HepG2 (cell line): ENCODE results near the gene PLPP3. TPM values are rescaled to one million over a fixed set of nuclear protein-coding genes. Genes with fewer than 3 reads are reported as not detected.
A peak's percentile ranks its signal among the peaks of the same experiment; 100 is the strongest.

ENCODE experiments used
- AGO1 ChIP-seq: fragments of 200-400 bp; formaldehyde crosslinking; IDR thresholded peaks from 2 replicates; pipeline ENCODE4 v1.6.1; 2017; ENCODE audit warnings: mild to moderate bottlenecking, low read depth, low read length, moderate library complexity; ENCODE audit not compliant: poor library complexity, severe bottlenecking
- EEA1 ChIP-seq: sonication (generic); formaldehyde crosslinking; IDR thresholded peaks from 2 replicates; pipeline ENCODE4 v1.5.1; 2020; ENCODE audit warnings: mild to moderate bottlenecking, missing genetic modification reagents, borderline replicate concordance
- FOXK1 ChIP-seq: sonication (generic); formaldehyde crosslinking; IDR thresholded peaks from 2 replicates; pipeline ENCODE4 v1.4.0; 2020; ENCODE audit warnings: low read depth, missing genetic modification reagents, borderline replicate concordance
- HINFP ChIP-seq: sonication (generic); formaldehyde crosslinking; IDR thresholded peaks from 2 replicates; pipeline ENCODE4 v1.4.0; 2020; ENCODE audit warnings: low read depth, mild to moderate bottlenecking, missing genetic modification reagents
- KLF9 ChIP-seq: IDR thresholded peaks from 2 replicates; pipeline ENCODE4 v1.6.1; 2016; ENCODE audit warnings: low read depth
- NFYC ChIP-seq: IDR thresholded peaks from 2 replicates; pipeline ENCODE4 v1.6.1; 2016; ENCODE audit warnings: missing genetic modification reagents, missing compliant biosample characterization
- NR1H2 ChIP-seq: sonication (generic); formaldehyde crosslinking; IDR thresholded peaks from 2 replicates; pipeline ENCODE4 v1.8.1; 2022; ENCODE audit warnings: low read depth, missing genetic modification reagents, borderline replicate concordance
- NR2F6 ChIP-seq, 2 experiments: IDR thresholded peaks; 2 replicates each; pipeline ENCODE4 v1.6.1; 2016; ENCODE audit warnings: antibody characterized with exemption in 1 of 2, mild to moderate bottlenecking in 1 of 2
- ZBTB46 ChIP-seq: sonication (generic); formaldehyde crosslinking; IDR thresholded peaks from 2 replicates; pipeline ENCODE4 v1.4.0; 2020; ENCODE audit warnings: mild to moderate bottlenecking, missing genetic modification reagents, borderline replicate concordance
- ZNF207 ChIP-seq: fragments of 450-650 bp; IDR thresholded peaks from 2 replicates; pipeline ENCODE4 v1.6.1; 2016; ENCODE audit warnings: antibody characterized with exemption, borderline replicate concordance
- ZNF317 ChIP-seq: sonication (generic); formaldehyde crosslinking; IDR thresholded peaks from 2 replicates; pipeline ENCODE4 v1.5.0; 2020; ENCODE audit warnings: mild to moderate bottlenecking, missing genetic modification reagents
- ZNF550 ChIP-seq: sonication (generic); formaldehyde crosslinking; IDR thresholded peaks from 2 replicates; pipeline ENCODE4 v1.4.0; 2020; ENCODE audit warnings: mild to moderate bottlenecking, missing genetic modification reagents, borderline replicate concordance
- polyA plus RNA-seq, 8 experiments: library from polyadenylated mRNA; depleted of rRNA in 3 of 8; stranded (reverse) in 7 of 8; unstranded in 1 of 8; fragments of >200 nt; fragmentation: Illumina TruSeq in 4 of 8; extraction: Trizol in 4 of 8; gene quantifications; 2 replicates each; pipeline versions ENCODE4 v1.2.1 to v1.2.3, GENCODE V29; 2011 to 2016; ENCODE audit warnings: low read depth in 4 of 8, missing spikeins in 1 of 8, mixed read lengths in 1 of 8; ENCODE audit not compliant: insufficient read depth in 1 of 8
- total RNA-seq, 5 experiments: library from RNA; depleted of rRNA; stranded (reverse); fragments of >200 nt; fragmentation: Illumina TruSeq; extraction: Trizol; gene quantifications; 2 replicates each; pipeline ENCODE4 v1.2.3, GENCODE V29; 2016; ENCODE audit warnings: low read depth in 1 of 5
- TF ChIP-seq, protein P1 (sequence below): sonication (generic); formaldehyde crosslinking; IDR thresholded peaks from 2 replicates; pipeline ENCODE4 v1.4.0; 2020; ENCODE audit warnings: missing genetic modification reagents

The PLPP3 gene
- total and polyA plus RNA-seq, 2 of the 13 experiments (the other 11 are each of a cell fraction or from before 2014, with no cell fraction given) = 49.7 to 65.8 TPM

- TF ChIP-seq HINFP (CRISPR knock-in tag) (peak; percentile 84; the same call in 1 of the 2 replicates), FOXK1 (CRISPR knock-in tag) (peak; percentile 97), NR1H2 (no peak; the same call in 1 of the 2 replicates), ZNF207 (no peak), ZNF317 (peak; percentile 94), NR2F6 (IDR thresholded peaks at IDR 0.05) (peak; percentile 96), NR2F6 (CRISPR knock-in tag; IDR thresholded peaks at IDR 0.05) (peak; percentile 98), NFYC (CRISPR knock-in tag) (peak; percentile 75), ZBTB46 (CRISPR knock-in tag) (no peak), KLF9 (CRISPR knock-in tag) (peak; percentile 86), EEA1 (no peak), AGO1 (no peak), ZNF550 (CRISPR knock-in tag) (no peak)
- TF ChIP-seq, protein P1, sequence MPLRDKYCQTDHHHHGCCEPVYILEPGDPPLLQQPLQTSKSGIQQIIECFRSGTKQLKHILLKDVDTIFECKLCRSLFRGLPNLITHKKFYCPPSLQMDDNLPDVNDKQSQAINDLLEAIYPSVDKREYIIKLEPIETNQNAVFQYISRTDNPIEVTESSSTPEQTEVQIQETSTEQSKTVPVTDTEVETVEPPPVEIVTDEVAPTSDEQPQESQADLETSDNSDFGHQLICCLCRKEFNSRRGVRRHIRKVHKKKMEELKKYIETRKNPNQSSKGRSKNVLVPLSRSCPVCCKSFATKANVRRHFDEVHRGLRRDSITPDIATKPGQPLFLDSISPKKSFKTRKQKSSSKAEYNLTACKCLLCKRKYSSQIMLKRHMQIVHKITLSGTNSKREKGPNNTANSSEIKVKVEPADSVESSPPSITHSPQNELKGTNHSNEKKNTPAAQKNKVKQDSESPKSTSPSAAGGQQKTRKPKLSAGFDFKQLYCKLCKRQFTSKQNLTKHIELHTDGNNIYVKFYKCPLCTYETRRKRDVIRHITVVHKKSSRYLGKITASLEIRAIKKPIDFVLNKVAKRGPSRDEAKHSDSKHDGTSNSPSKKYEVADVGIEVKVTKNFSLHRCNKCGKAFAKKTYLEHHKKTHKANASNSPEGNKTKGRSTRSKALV (CRISPR knock-in tag) = peak; percentile 53; the same call in 1 of the 2 replicates
Observed at GRCh38 chr1:56508523-56508983, 70.8 kb downstream of the PLPP3 start (continued).
